Psoas muscle (tissue), 8 donors: ENCODE results near the gene SLC43A2. TPM values are rescaled to one million over a fixed set of nuclear protein-coding genes. Genes with fewer than 3 reads are reported as not detected.
A peak's percentile ranks its signal among the peaks of the same experiment; 100 is the strongest.

ENCODE experiments used
- ATAC-seq, 4 donors: fragments of 200-7000 bp; cut with Tn5 transposase; one replicate each; pipeline ENCODE4 v1.9.1; 2020; ENCODE audit warnings: moderate library complexity in 3 of 4, mild to moderate bottlenecking in 2 of 4
- DNase-seq, 2 donors: peaks; one replicate each; pipeline ENCODE4 v3.0.0-alpha.2; 2020
- H3K27ac ChIP-seq: fragments of 200-600 bp; one replicate; pipeline ENCODE4 v1.8.0; 2022
- H3K27me3 ChIP-seq, 3 donors: fragments of 200-600 bp in 1 of 3; one replicate each; pipeline versions ENCODE4 v1.6.1 to v1.8.0; 2013 to 2022; ENCODE audit warnings: low read length in 2 of 3, mild to moderate bottlenecking in 2 of 3, moderate library complexity in 1 of 3; ENCODE audit not compliant: insufficient read depth in 3 of 3
- H3K36me3 ChIP-seq, 2 donors: fragments of 200-600 bp in 1 of 2; one replicate each; pipeline versions ENCODE4 v1.6.1 to v1.8.0; 2013 to 2022; ENCODE audit warnings: low read depth in 1 of 2, mild to moderate bottlenecking in 1 of 2, moderate library complexity in 1 of 2; ENCODE audit not compliant: insufficient read depth in 1 of 2
- H3K4me1 ChIP-seq: fragments of 200-600 bp; one replicate; pipeline ENCODE4 v1.8.0; 2022
- H3K4me3 ChIP-seq: fragments of 200-600 bp; one replicate; pipeline ENCODE4 v1.8.0; 2022; ENCODE audit warnings: mild to moderate bottlenecking
- H3K9me3 ChIP-seq: fragments of 200-600 bp; one replicate; pipeline ENCODE4 v1.8.0; 2022
- WGBS, 3 donors: extraction: QIAGEN DNeasy Blood & Tissue Kit; methylation state at CpG; one replicate each; pipeline versions ENCODE4 v1.1.6 to v1.1.7; 2013; 5-methylcytosine and 5-hydroxymethylcytosine counted together
- intact Hi-C, 2 donors: fragments of 100-400 bp; cut with DNase I; formaldehyde crosslinking; loops; one replicate each; pipeline versions ENCODE4 v1.11.0 to v1.14.2; 2022
- polyA plus RNA-seq, 3 donors: library from polyadenylated mRNA; stranded (reverse); fragments of 200-250 nt; gene quantifications; one replicate each; pipeline ENCODE4 v1.2.3, GENCODE V29; 2013
- total RNA-seq, 4 donors: library from RNA; stranded (reverse); fragmentation: NEBNext Ultra II Directional in 2 of 4; extraction: Animal tissue kit (Norgen Biotek cat#: 25700) in 2 of 4; gene quantifications; one replicate each; pipeline versions ENCODE4 v1.2.1 to v1.2.4, GENCODE V29; 2021 to 2023
- TF ChIP-seq, protein P1 (sequence below): fragments of 200-600 bp; IDR thresholded peaks from one replicate; pipeline ENCODE4 v1.8.0; 2022; ENCODE audit warnings: antibody characterized with exemption
- donor health status: healthy with polysubstance abuse.
- donor health status: DM: no; HTN: no; CAD: no; lungs with moderate emphysema.
- donor health status: Bipolar disorder and iron deficiency.
- donor health status: healthy.
- donor health status: DM: yes; HTN: yes; CAD: no.
- donor health status: DM: no; HTN: no; CAD: no.
- donor health status: DM: no; HTN: no; CAD: no.
- donor health status: DM: yes; HTN: yes; CAD: no.

The SLC43A2 gene
- total and polyA plus RNA-seq, 7 donors: 9.5 to 70.5 (median 21.7) TPM

DNA sequence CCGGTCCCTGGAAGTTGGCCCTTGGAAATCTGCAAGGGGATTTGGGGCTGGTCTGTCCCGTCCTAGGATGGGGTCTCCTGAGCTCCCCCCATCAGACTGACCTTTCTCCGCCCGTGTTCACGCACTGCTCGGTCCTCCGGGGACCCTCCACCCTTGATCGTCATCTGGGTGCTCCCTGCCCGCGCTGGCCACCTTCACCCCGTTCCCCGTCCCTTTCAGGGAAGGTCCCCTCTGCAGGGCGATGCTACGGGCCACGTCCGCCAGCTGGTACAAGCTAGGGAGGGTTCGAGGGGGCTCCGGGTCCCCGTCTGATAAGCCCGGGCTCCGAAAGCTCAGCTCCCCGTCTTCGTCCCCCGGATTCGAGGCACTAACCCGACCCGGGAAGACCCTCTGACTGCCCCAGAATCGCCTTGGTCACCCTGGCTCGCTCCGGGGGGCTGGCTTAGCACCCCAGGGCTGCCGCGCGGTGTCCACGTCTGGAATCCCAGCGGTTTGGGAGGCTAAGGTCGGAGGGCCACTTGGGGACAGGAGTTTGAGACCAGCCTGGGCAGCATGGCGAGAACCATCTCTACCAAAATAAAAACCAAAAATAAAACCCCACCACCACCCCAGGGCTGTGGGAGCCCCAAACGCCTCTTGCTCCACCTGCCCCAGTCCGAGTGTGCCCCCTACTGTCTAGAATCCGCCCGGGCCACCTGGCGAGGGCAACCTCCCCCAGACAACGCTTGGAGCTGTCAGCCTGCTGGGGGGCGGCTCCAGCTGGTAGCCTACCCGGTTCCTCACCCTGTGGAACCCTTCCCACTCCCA lies 1.1 kb upstream of the SLC43A2 start:
- Histone ChIP-seq H3K27ac (peak overlapping the region; percentile 92), H3K9me3 (no peaks in the 10 kb centered on the region), H3K4me3 (peak overlapping the region; percentile 93), H3K27me3 (no peaks in the 10 kb centered on the region), H3K4me1 (peaks cover 29% of the 10 kb centered on the region), H3K36me3 (peaks cover 0 to 21% of the 10 kb centered on the region in 2 donors)
- DNase-seq: peak; percentile 77 to 89
- TF ChIP-seq, protein P1, sequence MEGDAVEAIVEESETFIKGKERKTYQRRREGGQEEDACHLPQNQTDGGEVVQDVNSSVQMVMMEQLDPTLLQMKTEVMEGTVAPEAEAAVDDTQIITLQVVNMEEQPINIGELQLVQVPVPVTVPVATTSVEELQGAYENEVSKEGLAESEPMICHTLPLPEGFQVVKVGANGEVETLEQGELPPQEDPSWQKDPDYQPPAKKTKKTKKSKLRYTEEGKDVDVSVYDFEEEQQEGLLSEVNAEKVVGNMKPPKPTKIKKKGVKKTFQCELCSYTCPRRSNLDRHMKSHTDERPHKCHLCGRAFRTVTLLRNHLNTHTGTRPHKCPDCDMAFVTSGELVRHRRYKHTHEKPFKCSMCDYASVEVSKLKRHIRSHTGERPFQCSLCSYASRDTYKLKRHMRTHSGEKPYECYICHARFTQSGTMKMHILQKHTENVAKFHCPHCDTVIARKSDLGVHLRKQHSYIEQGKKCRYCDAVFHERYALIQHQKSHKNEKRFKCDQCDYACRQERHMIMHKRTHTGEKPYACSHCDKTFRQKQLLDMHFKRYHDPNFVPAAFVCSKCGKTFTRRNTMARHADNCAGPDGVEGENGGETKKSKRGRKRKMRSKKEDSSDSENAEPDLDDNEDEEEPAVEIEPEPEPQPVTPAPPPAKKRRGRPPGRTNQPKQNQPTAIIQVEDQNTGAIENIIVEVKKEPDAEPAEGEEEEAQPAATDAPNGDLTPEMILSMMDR: peak; percentile 74
- WGBS, 3 donors: 3% methylated on average over 44 to 45 of the region's 45 CpGs
- intact Hi-C loops: loop anchor here (1.0 to 5.0 kb wide), 3 partner anchors 37 to 367 kb away; no protein-coding TSS in a partner anchor
- ATAC-seq: peak; percentile 61 to 66 (median 61)

DNA sequence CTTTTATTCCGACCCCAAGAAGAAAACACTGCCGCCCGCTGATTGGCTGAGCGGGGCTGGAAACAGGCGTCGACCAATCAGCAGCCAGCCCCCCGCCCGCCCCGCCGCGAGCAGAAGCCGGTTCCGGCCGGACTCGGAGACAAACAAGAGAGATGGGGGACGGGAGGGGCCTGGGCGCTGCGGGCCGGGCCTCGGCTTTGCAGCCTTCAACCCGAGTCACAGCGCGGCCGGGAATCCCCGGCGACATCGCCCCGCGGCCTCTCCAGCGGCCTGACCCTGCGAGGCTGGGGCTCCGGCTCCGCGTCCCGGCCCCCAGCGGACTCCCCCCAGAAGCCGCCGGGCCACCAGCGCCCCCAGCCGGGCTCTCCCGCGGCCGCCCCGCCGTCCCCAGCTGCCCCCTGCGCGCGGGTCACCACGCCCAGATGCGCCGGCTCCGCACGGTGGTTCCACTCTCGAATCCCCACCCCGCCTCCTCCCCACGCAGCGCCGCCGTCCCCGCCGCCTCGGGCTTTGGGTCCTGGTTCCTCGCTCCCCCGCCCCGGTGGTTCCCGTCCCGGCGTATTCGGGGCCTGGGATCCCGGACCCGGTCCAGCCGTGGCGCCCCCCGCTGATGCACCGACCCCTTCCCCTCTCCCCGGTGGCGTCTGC lies 346 bp upstream of the SLC43A2 start:
- Histone ChIP-seq H3K4me3 (peak overlapping the region; percentile 93), H3K9me3 (no peaks in the 10 kb centered on the region), H3K4me1 (peaks cover 29% of the 10 kb centered on the region), H3K36me3 (peaks cover 0 to 21% of the 10 kb centered on the region in 2 donors), H3K27me3 (no peaks in the 10 kb centered on the region), H3K27ac (peak overlapping the region; percentile 92)
- intact Hi-C loops: loop anchor here (1.0 to 5.0 kb wide), 3 partner anchors 37 to 367 kb away; no protein-coding TSS in a partner anchor
- DNase-seq: peak; percentile 94 to 97
- TF ChIP-seq, protein P1: peak; percentile 54
- ATAC-seq: peak; percentile 80 to 85 (median 83)
- WGBS, 3 donors: 0 to 1% (median 1%) methylated on average over 45 to 77 of the region's 77 CpGs

DNA sequence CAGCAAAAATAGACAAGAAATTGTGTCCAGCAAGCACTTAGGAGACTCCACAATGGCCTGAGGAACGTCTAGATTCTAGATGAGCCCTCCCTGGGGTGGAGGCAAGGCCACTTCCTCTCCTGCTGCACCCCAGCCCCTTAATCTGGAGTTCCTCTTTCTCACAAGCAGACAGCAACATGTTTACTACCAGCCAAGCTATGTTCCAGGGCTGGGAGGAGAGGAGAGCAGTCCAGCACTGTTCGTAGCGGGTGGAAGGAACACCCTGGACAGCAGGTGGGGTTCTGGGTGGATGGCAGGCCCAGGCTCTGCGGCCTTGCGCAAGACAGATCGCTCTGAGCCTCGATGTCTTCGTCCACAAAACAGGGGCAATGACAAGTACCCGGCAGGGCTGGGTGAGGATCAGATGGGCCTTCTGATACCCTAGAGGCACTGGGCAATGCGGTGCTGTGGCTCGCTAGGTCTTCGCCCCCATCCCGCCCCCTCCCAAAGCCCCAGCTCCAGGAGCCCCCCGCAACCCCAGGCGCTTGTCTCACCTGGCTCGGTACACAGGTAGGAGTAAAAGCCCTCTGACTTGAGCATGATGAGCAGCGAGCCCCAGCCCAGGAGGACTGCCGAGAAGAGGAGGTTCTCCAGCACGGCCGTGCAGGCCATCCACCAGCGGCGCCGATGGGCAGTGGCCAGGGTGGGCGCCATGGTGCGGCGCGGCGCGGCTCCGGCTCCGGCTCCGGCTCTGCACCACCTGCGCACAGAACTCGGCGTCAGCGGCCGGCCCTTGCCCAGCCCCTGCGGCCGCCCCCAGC lies 1.3 kb downstream of the SLC43A2 start:
- DNase-seq: peak in 1 of 2 donors; percentile 78
- intact Hi-C loops: loop anchor here (5.0 kb wide), 2 partner anchors 35 to 365 kb away; no protein-coding TSS in a partner anchor
- no peaks in the 10 kb centered on the region for H3K9me3 ChIP-seq
- peak overlapping the region; percentile 92 for H3K27ac ChIP-seq
- ATAC-seq: peak in 2 of 4 donors; percentile 21 to 24
- TF ChIP-seq, protein P1: no peak
- H3K4me3 ChIP-seq: peak overlapping the region; percentile 93
- H3K36me3 ChIP-seq: peaks cover 0 to 26% of the 10 kb centered on the region in 2 donors
- H3K27me3 ChIP-seq: no peaks in the 10 kb centered on the region
- peaks cover 29% of the 10 kb centered on the region for H3K4me1 ChIP-seq
- WGBS, 3 donors: 16 to 32% (median 18%) methylated on average over 26 to 39 of the region's 39 CpGs

DNA sequence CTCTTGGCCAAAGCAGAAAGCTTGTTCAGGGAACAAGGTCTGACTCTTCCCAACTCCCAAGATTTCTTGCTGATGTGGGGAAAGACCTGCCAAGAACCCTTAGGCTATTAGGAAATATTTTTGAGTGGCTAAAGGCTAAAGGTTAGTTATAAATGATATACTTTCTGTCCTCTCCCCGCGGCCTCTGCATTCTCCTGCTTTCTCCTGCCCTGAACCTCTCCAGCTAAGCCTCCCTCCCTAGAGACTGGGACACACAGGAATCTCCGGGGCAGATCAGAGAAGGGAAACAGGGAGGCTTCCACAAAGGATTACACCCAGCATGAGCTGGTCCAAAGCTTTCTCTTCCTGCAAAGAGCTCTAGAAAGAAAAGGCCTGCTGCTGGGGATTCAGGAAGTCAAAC lies 2.3 kb downstream of the SLC43A2 start:
- intact Hi-C loops: loop anchor here (5.0 kb wide), 2 partner anchors 34 to 364 kb away; no protein-coding TSS in a partner anchor
- Histone ChIP-seq H3K27ac (peak overlapping the region; percentile 92), H3K27me3 (no peaks in the 10 kb centered on the region), H3K4me3 (peak overlapping the region; percentile 93), H3K36me3 (peaks cover 0 to 33% of the 10 kb centered on the region in 2 donors), H3K4me1 (peaks cover 23% of the 10 kb centered on the region), H3K9me3 (no peaks in the 10 kb centered on the region)
- WGBS, 3 donors: 17 to 63% (median 27%) methylated on average over 3 of the region's 3 CpGs
- ATAC-seq: no peak
- DNase-seq: no peak
- TF ChIP-seq, protein P1: no peak
